ENCODE data around the gene GRHL1. TPM values are rescaled to one million over a fixed set of nuclear protein-coding genes. Genes with fewer than 3 reads are reported as not detected.
A peak's percentile ranks its signal among the peaks of the same experiment; 100 is the strongest.
"Not testable (repeated sequence)": the region's sequence is repeated elsewhere in the genome, so short reads cannot be mapped to it uniquely, and the experiment has no call there.

Gene GRHL1
- polyA plus RNA-seq, 1 donor = 3.0 TPM

DNA sequence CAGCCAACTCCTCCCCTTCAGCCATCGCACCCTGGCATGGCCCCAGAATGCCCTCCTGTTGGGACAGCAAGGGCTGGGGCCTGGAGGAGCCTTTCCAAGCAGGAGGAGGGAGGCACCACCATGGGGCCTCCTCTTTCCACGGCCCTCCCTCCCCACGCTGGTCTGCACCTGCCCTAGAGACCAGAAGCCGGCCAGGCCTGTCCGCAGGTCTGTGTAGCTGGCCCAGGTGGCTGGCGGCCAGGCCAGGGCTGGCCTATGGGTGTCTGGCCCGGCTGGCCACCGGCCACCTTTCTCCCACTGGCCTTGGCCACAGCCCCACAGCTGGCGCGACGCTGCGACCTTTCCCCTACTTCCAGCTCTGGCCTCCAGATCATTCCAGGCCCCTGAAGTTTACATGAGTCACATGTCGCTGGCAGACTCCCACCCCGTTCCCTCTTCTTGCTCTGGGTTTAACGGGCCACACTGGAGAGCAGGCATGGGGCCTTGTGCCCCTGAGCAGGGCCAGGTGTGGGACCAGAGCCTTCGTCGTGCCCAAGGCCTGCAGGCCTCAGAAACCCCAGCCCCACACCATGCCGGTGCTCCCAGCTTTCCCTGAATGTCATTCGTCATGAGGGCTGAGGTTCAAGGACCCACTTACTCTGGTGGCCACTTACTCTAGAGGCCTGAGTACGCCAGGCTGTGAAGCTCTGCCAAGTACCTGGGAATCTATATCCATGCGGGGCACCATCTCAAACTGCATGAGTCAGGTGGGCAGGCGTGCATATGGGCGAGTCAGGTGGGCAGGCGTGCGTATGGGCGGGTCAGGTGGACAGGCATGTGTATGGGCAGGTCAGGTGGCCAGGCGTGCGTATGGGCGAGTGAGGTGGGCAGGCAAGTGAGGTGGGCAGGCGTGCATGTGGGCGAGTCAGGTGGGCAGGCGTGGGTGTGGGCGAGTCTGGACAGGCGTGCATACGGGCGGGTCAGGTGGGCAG lies 58.6 kb downstream of the GRHL1 start:
- no peaks in the 10 kb centered on the region for H3K36me3 ChIP-seq (ENCODE audit: control insufficient read depth, insufficient read depth, low read length)
- peaks cover 3% of the 10 kb centered on the region for H3K4me1 ChIP-seq (ENCODE audit: control insufficient read depth, insufficient read depth, low read length)
- H3K9me3 ChIP-seq (ENCODE audit: control insufficient read depth, low read depth, low read length) = peaks cover 24% of the 10 kb centered on the region
- no peak overlapping the region for H3K4me3 ChIP-seq (ENCODE audit: low read length)
- no peak overlapping the region for H3K27ac ChIP-seq (ENCODE audit: low read length)
- H3K27me3 ChIP-seq (ENCODE audit: control insufficient read depth, insufficient read depth, low read length) = peaks cover 15% of the 10 kb centered on the region
- DNase-seq = peak in 1 of 2 donors; percentile 48
- WGBS (ENCODE audit: insufficient coverage, low lambda C conversion rate) = no CpG with 5 or more reads among the region's 36 CpGs

DNA sequence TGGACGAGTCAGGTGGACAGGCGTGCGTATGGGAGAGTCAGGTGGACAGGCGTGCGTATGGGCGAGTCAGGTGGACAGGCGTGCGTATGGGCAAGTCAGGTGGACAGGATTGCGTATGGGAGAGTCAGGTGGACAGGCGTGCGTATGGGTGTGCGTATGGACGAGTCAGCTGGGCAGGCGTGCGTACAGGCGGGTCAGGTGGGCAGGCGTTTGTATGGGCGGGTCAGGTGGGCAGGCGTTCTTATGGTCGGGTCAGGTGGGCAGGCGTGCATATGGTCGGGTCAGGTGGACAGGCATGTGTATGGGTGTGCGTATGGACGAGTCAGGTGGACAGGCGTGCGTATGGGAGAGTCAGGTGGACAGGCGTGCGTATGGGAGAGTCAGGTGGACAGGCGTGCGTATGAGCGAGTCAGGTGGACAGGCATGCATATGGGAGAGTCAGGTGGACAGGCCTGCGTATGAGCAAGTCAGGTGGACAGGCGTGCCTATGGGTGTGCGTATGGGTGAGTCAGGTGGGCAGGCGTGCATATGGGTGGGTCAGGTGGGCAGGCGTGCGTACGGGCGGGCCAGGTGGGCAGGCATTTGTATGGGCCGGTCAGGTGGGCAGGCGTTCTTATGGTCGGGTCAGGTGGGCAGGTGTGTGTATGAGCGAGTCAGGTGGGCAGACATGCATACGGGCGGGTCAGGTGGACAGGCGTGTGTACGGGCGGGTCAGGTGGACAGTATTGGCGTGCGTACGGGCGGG lies 59.5 kb downstream of the GRHL1 start:
- not testable (repeated sequence) for H3K4me3 ChIP-seq (ENCODE audit: low read length); H3K27ac ChIP-seq (ENCODE audit: low read length); H3K4me1 ChIP-seq (ENCODE audit: control insufficient read depth, insufficient read depth, low read length); DNase-seq; H3K36me3 ChIP-seq (ENCODE audit: control insufficient read depth, insufficient read depth, low read length); H3K27me3 ChIP-seq (ENCODE audit: control insufficient read depth, insufficient read depth, low read length)
- H3K9me3 ChIP-seq (ENCODE audit: control insufficient read depth, low read depth, low read length) = peaks cover 24% of the 10 kb centered on the region
- 98% methylated on average over 8 of the region's 52 CpGs for WGBS (ENCODE audit: insufficient coverage, low lambda C conversion rate)

DNA sequence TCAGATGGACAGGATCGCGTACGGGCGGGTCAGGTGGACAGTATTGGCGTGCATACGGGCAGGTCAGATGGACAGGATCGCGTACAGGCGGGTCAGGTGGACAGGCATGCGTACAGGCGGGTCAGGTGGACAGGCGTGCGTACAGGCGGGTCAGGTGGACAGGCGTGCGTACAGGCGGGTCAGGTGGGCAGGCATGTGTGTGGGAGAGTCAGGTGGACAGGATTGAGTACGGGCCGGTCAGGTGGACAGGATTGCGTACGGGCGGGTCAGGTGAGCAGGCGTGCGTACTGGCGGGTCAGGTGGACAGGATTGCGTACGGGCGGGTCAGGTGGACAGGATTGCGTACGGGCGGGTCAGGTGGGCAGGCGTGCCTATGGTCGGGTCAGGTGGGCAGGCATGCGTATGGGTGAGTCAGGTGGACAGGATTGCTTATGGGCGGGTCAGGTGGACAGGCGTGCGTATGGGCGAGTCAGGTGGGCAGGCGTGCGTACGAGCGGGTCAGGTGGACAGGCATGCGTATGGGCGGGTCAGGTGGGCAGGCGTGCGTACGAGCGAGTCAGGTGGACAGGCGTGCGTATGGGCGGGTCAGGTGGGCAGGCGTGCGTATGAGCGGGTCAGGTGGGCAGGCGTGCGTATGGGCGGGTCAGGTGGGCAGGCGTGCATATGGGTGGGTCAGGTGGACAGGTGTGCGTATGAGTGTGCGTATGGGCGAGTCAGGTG lies 60.3 kb downstream of the GRHL1 start:
- H3K4me3 ChIP-seq (ENCODE audit: low read length); H3K27me3 ChIP-seq (ENCODE audit: control insufficient read depth, insufficient read depth, low read length); DNase-seq; H3K36me3 ChIP-seq (ENCODE audit: control insufficient read depth, insufficient read depth, low read length); H3K27ac ChIP-seq (ENCODE audit: low read length); H3K4me1 ChIP-seq (ENCODE audit: control insufficient read depth, insufficient read depth, low read length): not testable (repeated sequence)
- peaks cover 20% of the 10 kb centered on the region for H3K9me3 ChIP-seq (ENCODE audit: control insufficient read depth, low read depth, low read length)
- 92% methylated on average over 2 of the region's 61 CpGs for WGBS (ENCODE audit: insufficient coverage, low lambda C conversion rate)

DNA sequence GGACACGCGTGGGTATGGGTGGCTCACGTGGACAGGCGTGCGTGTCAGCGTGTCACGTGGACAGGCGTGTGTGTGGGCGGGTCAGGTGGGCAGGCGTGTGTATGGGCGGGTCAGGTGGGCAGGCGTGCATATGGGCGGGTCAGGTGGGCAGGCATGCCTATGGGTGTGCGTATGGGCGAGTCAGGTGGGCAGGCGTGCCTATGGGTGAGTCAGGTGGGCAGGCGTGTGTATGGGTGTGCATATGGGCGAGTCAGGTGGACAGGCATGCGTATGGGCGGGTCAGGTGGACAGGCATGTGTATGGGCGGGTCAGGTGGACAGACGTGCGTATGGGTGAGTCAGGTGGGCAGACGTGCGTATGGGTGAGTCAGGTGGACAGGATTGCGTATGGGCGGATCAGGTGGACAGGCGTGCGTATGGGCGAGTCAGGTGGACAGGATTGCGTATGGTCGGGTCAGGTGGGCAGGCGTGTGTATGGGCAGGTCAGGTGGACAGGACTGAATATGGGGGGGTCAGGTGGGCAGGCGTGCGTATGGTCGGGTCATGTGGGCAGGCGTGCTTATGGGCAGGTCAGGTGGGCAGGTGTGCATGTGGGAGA lies 61.0 kb downstream of the GRHL1 start:
- not testable (repeated sequence) for H3K27ac ChIP-seq (ENCODE audit: low read length); DNase-seq; H3K36me3 ChIP-seq (ENCODE audit: control insufficient read depth, insufficient read depth, low read length); H3K27me3 ChIP-seq (ENCODE audit: control insufficient read depth, insufficient read depth, low read length); H3K4me3 ChIP-seq (ENCODE audit: low read length); H3K4me1 ChIP-seq (ENCODE audit: control insufficient read depth, insufficient read depth, low read length)
- 80% methylated on average over 1 of the region's 37 CpGs for WGBS (ENCODE audit: insufficient coverage, low lambda C conversion rate)
- H3K9me3 ChIP-seq (ENCODE audit: control insufficient read depth, low read depth, low read length) = peaks cover 20% of the 10 kb centered on the region

DNA sequence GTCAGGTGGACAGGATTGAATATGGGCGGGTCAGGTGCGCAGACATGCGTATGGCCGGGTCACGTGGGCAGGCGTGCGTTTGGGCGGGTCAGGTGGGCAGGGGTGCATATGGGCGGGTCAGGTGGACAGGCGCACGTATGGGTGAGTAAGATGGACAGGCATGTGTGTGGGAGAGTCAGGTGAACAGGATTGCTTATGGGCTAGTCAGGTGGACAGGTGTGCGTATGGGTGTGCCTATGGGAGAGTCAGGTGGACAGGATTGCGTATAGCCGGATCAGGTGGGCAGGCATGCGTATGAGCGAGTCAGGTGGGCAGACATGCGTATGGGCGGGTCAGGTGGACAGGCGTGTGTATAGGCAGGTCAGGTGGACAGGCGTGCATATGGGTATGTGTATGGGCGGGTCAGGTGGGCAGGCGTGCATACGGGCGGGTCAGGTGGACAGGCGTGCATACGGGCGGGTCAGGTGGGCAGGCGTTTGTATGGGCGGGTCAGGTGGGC lies 61.5 kb downstream of the GRHL1 start:
- Histone ChIP-seq H3K27me3 (ENCODE audit: control insufficient read depth, insufficient read depth, low read length) (peaks cover 4% of the 10 kb centered on the region), H3K9me3 (ENCODE audit: control insufficient read depth, low read depth, low read length) (peaks cover 20% of the 10 kb centered on the region), H3K27ac (ENCODE audit: low read length) (no peak overlapping the region), H3K4me1 (ENCODE audit: control insufficient read depth, insufficient read depth, low read length) (no peaks in the 10 kb centered on the region), H3K36me3 (ENCODE audit: control insufficient read depth, insufficient read depth, low read length) (no peaks in the 10 kb centered on the region), H3K4me3 (ENCODE audit: low read length) (no peak overlapping the region)
- DNase-seq = no peak
- WGBS (ENCODE audit: insufficient coverage, low lambda C conversion rate) = 97% methylated on average over 6 of the region's 29 CpGs

DNA sequence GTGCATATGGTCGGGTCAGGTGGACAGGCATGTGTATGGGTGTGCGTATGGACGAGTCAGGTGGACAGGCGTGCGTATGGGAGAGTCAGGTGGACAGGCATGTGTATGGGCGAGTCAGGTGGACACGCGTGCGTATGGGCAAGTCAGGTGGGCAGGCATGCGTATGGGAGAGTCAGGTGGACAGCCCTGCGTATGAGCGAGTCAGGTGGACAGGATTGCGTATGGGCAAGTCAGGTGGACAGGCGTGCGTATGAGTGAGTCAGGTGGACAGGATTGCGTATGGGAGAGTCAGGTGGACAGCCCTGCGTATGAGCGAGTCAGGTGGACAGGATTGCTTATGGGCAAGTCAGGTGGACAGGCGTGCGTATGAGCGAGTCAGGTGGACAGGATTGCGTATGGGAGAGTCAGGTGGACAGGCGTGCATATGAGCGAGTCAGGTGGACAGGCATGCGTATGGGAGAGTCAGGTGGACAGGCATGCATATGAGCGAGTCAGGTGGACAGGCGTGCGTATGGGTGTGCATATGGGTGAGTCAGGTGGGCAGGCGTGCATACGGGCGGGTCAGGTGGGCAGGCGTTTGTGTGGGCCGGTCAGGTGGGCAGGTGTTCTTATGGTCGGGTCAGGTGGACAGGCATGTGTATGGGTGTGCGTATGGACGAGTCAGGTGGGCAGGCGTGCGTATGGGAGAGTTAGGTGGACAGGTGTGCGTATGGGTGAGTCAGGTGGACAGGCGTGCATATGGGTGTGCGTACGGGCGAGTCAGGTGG lies 62.3 kb downstream of the GRHL1 start:
- H3K27ac ChIP-seq (ENCODE audit: low read length); DNase-seq; H3K36me3 ChIP-seq (ENCODE audit: control insufficient read depth, insufficient read depth, low read length); H3K27me3 ChIP-seq (ENCODE audit: control insufficient read depth, insufficient read depth, low read length); H3K4me1 ChIP-seq (ENCODE audit: control insufficient read depth, insufficient read depth, low read length); H3K4me3 ChIP-seq (ENCODE audit: low read length): not testable (repeated sequence)
- 91% methylated on average over 10 of the region's 43 CpGs for WGBS (ENCODE audit: insufficient coverage, low lambda C conversion rate)
- H3K9me3 ChIP-seq (ENCODE audit: control insufficient read depth, low read depth, low read length) = peaks cover 20% of the 10 kb centered on the region

DNA sequence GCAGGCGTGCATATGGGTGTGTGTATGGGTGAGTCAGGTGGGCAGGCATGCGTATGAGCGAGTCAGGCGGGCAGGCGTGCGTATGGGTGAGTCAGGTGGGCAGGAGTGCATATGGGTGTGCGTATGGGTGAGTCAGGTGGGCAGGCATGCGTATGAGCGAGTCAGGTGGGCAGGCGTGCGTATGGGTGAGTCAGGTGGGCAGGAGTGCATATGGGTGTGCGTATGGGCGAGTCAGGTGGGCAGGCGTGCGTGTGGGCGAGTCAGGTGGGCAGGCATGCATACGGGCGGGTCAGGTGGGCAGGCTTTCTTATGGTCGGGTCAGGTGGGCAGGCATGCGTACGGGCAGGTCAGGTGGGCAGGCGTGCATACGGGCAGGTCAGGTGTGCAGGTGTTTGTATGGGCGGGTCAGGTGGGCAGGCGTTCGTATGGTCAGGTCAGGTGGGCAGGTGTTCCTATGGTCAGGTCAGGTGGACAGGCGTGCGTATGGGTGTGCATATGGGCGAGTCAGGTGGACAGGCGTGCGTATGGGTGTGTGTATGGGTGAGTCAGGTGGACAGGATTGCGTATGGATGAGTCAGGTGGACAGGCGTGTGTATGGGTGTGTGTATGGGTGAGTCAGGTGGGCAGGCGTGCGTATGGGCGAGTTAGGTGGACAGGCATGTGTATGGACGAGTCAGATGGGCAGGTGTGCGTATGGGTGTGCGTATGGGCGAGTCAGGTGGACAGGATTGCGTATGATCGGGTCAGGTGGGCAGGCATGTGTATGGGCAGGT lies 63.1 kb downstream of the GRHL1 start:
- Histone ChIP-seq H3K4me3 (ENCODE audit: low read length) (no peak overlapping the region), H3K4me1 (ENCODE audit: control insufficient read depth, insufficient read depth, low read length) (no peaks in the 10 kb centered on the region), H3K36me3 (ENCODE audit: control insufficient read depth, insufficient read depth, low read length) (no peaks in the 10 kb centered on the region), H3K27me3 (ENCODE audit: control insufficient read depth, insufficient read depth, low read length) (peaks cover 4% of the 10 kb centered on the region), H3K9me3 (ENCODE audit: control insufficient read depth, low read depth, low read length) (peaks cover 20% of the 10 kb centered on the region), H3K27ac (ENCODE audit: low read length) (no peak overlapping the region)
- no peak for DNase-seq
- WGBS (ENCODE audit: insufficient coverage, low lambda C conversion rate) = no CpG with 5 or more reads among the region's 42 CpGs

DNA sequence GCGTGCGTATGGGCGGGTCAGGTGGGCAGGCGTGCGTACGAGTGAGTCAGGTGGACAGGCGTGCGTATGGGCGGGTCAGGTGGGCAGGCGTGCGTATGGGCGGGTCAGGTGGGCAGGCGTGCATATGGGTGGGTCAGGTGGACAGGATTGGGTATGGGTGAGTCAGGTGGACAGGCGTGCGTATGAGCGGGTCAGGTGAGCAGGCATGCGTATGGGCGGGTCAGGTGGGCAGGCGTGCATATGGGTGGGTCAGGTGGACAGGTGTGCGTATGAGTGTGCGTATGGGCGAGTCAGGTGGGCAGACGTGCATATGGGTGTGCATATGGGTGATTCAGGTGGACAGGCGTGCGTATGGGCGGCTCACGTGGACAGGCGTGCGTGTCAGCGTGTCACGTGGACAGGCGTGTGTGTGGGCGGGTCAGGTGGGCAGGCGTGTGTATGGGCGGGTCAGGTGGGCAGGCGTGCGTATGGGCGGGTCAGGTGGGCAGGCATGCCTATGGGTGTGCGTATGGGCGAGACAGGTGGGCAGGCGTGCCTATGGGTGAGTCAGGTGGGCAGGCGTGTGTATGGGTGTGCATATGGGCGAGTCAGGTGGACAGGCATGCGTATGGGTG lies 64.0 kb downstream of the GRHL1 start:
- not testable (repeated sequence) for H3K4me3 ChIP-seq (ENCODE audit: low read length); H3K27ac ChIP-seq (ENCODE audit: low read length); H3K36me3 ChIP-seq (ENCODE audit: control insufficient read depth, insufficient read depth, low read length); H3K4me1 ChIP-seq (ENCODE audit: control insufficient read depth, insufficient read depth, low read length); H3K27me3 ChIP-seq (ENCODE audit: control insufficient read depth, insufficient read depth, low read length); DNase-seq
- H3K9me3 ChIP-seq (ENCODE audit: control insufficient read depth, low read depth, low read length) = peaks cover 20% of the 10 kb centered on the region
- no CpG with 5 or more reads among the region's 44 CpGs for WGBS (ENCODE audit: insufficient coverage, low lambda C conversion rate)
